Keratinocyte (primary cell): Measurements from ENCODE around the gene DCAKD. TPM values are rescaled to one million over a fixed set of nuclear protein-coding genes. Genes with fewer than 3 reads are reported as not detected.

Experiments used
- DNase-seq: peaks from one replicate; pipeline ENCODE4 v3.0.0-alpha.2; 2011; ENCODE audit warnings: low read depth, missing footprints, low spot score
- FAIRE-seq: peaks from 2 replicates; lab custom pipeline; 2011; peaks lifted over from hg19 to GRCh38; lab: Jason Lieb, UNC
- H2AFZ ChIP-seq: 2 replicates; pipeline ENCODE4 v1.6.0; 2012; ENCODE audit warnings: low read length, control low read depth, inconsistent platforms; ENCODE audit not compliant: control insufficient read depth
- H3K27ac ChIP-seq: 2 replicates; pipeline ENCODE4 v1.5.1; 2011; ENCODE audit warnings: low read length; ENCODE audit not compliant: control insufficient read depth, insufficient read depth
- H3K27me3 ChIP-seq: 3 replicates; pipeline ENCODE4 v1.6.0; 2011; ENCODE audit warnings: low read length; ENCODE audit not compliant: control insufficient read depth, insufficient read depth; ENCODE audit errors: extremely low read depth
- H3K36me3 ChIP-seq, 2 experiments: 2 replicates in 1 of 2; 3 replicates in 1 of 2; pipeline ENCODE4 v1.5.1; 2011; ENCODE audit warnings: low read length in 2 of 2, mild to moderate bottlenecking in 1 of 2; ENCODE audit not compliant: control insufficient read depth in 2 of 2, insufficient read depth in 2 of 2; ENCODE audit errors: extremely low read depth in 1 of 2
- H3K4me1 ChIP-seq: 3 replicates; pipeline ENCODE4 v1.5.1; 2011; ENCODE audit warnings: low read length; ENCODE audit not compliant: control insufficient read depth, insufficient read depth; ENCODE audit errors: extremely low read depth
- H3K4me2 ChIP-seq: 3 replicates; pipeline ENCODE4 v1.6.0; 2011; ENCODE audit warnings: low read depth, low read length; ENCODE audit not compliant: control insufficient read depth, insufficient read depth; ENCODE audit errors: extremely low read depth
- H3K4me3 ChIP-seq, 3 experiments: fragments of 200-600 bp in 1 of 3; sonication (generic) in 1 of 3; 2 replicates in 2 of 3; 3 replicates in 1 of 3; pipeline ENCODE4 v1.5.1; 2011 to 2016; ENCODE audit warnings: low read length in 3 of 3, mild to moderate bottlenecking in 3 of 3, control low read depth in 2 of 3, inconsistent platforms in 1 of 3, low read depth in 1 of 3, mixed read lengths in 1 of 3, mixed run types in 1 of 3, moderate library complexity in 1 of 3; ENCODE audit not compliant: control insufficient read depth in 2 of 3, insufficient read depth in 2 of 3; ENCODE audit errors: extremely low read depth in 1 of 3
- H3K79me2 ChIP-seq: 2 replicates; pipeline ENCODE4 v1.6.0; 2012; ENCODE audit warnings: low read length; ENCODE audit not compliant: control insufficient read depth, insufficient read depth
- H3K9ac ChIP-seq: 3 replicates; pipeline ENCODE4 v1.6.0; 2011; ENCODE audit warnings: low read length; ENCODE audit not compliant: control insufficient read depth, insufficient read depth; ENCODE audit errors: extremely low read depth
- H3K9me1 ChIP-seq: 3 replicates; pipeline ENCODE4 v1.6.0; 2011; ENCODE audit warnings: low read length; ENCODE audit not compliant: control insufficient read depth, insufficient read depth; ENCODE audit errors: extremely low read depth
- H3K9me3 ChIP-seq: 2 replicates; pipeline ENCODE4 v1.5.1; 2012; ENCODE audit warnings: low read depth, low read length; ENCODE audit not compliant: control insufficient read depth
- H4K20me1 ChIP-seq: 3 replicates; pipeline ENCODE4 v1.6.0; 2011; ENCODE audit warnings: low read length; ENCODE audit not compliant: control insufficient read depth, insufficient read depth; ENCODE audit errors: extremely low read depth
- EZH2 ChIP-seq: IDR thresholded peaks from one replicate; pipeline ENCODE4 v1.6.1; 2012; ENCODE audit warnings: inconsistent platforms, mild to moderate bottlenecking, low read length, moderate library complexity
- dilution Hi-C: fragments of 300-500 bp; cut with MboI; formaldehyde crosslinking; loops from one replicate; pipeline ENCODE4 v1.7.0; 2020; ENCODE audit warnings: low sequenced_read_pairs; ENCODE audit not compliant: extremely low pct_ligation_motif_present
- polyA plus RNA-seq, 5 experiments: library from polyadenylated mRNA; depleted of rRNA in 3 of 5; stranded (reverse) in 3 of 5; stranded (forward) in 1 of 5; unstranded in 1 of 5; fragments of >200 nt; gene quantifications; 1 replicate in 1 of 5; 2 replicates in 3 of 5; 3 replicates in 1 of 5; pipeline versions ENCODE4 v1.2.1 to v1.2.3, GENCODE V29; 2011 to 2012; ENCODE audit warnings: missing spikeins in 2 of 5, low read depth in 1 of 5, low replicate concordance in 1 of 5
- TF ChIP-seq, protein P1 (sequence below), 3 experiments: IDR thresholded peaks in 1 of 3; conservative IDR thresholded peaks in 1 of 3; optimal IDR thresholded peaks in 1 of 3; 2 replicates in 2 of 3; 3 replicates in 1 of 3; pipeline versions ENCODE3 to v1.5.1; 2011; ENCODE audit warnings: low read length in 3 of 3, mild to moderate bottlenecking in 3 of 3, moderate library complexity in 2 of 3, control low read depth in 1 of 3, inconsistent platforms in 1 of 3; ENCODE audit not compliant: insufficient read depth in 2 of 3; ENCODE audit errors: extremely low read depth in 1 of 3

Gene DCAKD
- polyA plus RNA-seq, 1 donor (not counting 4 experiments of a cell fraction or from before 2014, with no cell fraction given): 18.7 TPM

DNA sequence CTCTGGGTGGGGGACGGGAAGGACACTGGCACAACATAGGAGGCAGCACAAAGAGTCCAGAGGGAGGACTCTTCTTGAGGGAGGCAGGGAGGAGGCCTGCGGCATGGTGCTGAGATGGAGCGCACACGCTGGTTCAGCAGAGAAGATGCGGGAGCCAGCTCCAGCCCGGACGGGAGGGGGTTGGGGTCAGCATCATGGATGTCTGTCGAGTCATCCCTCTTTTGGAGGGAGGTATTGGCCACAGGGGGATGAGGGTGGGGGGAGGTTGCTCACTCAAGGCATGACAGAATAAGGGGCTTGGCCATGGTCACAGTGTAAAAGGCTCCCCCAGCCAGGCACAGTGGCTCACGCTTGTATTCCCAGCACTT lies 19.3 kb downstream of the DCAKD start:
- TF ChIP-seq EZH2: no peak
- TF ChIP-seq, protein P1, sequence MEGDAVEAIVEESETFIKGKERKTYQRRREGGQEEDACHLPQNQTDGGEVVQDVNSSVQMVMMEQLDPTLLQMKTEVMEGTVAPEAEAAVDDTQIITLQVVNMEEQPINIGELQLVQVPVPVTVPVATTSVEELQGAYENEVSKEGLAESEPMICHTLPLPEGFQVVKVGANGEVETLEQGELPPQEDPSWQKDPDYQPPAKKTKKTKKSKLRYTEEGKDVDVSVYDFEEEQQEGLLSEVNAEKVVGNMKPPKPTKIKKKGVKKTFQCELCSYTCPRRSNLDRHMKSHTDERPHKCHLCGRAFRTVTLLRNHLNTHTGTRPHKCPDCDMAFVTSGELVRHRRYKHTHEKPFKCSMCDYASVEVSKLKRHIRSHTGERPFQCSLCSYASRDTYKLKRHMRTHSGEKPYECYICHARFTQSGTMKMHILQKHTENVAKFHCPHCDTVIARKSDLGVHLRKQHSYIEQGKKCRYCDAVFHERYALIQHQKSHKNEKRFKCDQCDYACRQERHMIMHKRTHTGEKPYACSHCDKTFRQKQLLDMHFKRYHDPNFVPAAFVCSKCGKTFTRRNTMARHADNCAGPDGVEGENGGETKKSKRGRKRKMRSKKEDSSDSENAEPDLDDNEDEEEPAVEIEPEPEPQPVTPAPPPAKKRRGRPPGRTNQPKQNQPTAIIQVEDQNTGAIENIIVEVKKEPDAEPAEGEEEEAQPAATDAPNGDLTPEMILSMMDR (optimal IDR thresholded peaks at IDR 0.05 in 1 of 3, IDR thresholded peaks at IDR 0.05 in 1 of 3, conservative IDR thresholded peaks at IDR 0.05 in 1 of 3; ENCODE audit: extremely low read depth in 1 of 3, insufficient read depth in 2 of 3, low read length in 3 of 3): no peak
- Histone ChIP-seq H3K36me3 (peaks cover 32 to 49% of the 10 kb centered on the region in 2 experiments), H3K4me1 (no peaks in the 10 kb centered on the region), H3K79me2 (no peaks in the 10 kb centered on the region), H3K4me3 (no peak overlapping the region), H3K4me2 (no peak overlapping the region), H3K27me3 (no peaks in the 10 kb centered on the region), H2AFZ (no peak overlapping the region), H4K20me1 (no peaks in the 10 kb centered on the region), H3K27ac (no peak overlapping the region), H3K9me3 (no peaks in the 10 kb centered on the region), H3K9me1 (no peaks in the 10 kb centered on the region), H3K9ac (no peak overlapping the region)
- no peak for DNase-seq
- no peak for FAIRE-seq
- dilution Hi-C loops: no loop called here

DNA sequence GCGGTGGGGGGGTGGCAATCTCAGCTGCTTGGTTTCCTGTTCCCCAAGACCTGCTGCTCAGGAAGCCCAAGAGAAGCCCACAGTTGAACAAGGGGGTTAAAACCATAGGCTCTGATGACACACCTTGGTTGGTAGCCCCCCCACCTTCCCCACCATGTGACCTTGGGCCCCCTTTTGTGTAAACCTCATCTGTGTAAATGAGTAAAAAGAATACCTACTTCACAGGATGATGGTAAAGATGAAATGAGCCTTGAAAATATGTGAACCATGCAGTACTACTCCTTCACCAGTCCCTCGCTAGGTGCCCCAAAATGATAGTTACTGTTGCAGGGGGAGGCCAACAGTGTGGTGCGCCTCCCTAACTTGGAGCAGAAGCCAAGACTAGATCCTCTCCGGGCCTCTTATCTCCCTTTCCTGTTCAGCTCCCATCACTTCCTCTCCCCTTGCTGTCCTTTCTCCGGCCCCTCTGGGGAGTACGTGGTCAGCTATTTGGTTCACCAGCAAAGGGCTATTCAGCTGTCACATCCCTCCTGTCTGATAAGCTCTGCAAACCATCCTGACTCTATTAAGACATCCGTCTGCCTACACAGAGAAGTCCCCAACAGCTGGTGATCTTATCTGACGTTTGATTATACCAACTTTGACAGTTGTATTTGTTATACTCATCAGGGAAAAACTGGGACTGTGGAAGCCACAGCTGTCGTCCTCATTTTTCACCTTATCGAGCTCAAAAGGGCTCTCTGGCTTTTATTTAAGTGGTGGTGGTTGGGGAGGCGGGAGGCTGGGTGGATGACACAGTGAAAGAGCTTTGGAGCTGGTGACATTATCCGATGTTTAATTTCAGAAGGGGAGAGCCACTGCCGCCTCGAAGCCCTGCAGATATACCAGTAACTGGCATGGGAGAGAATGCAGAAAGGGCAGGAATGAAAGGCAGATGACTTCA lies 19.9 kb downstream of the DCAKD start:
- H3K9me1 ChIP-seq: no peaks in the 10 kb centered on the region
- H3K9me3 ChIP-seq: no peaks in the 10 kb centered on the region
- H3K4me1 ChIP-seq: no peaks in the 10 kb centered on the region
- H3K9ac ChIP-seq: no peak overlapping the region
- DNase-seq (no peak), FAIRE-seq (no peak)
- no peak overlapping the region for H3K4me2 ChIP-seq
- no peak for TF ChIP-seq EZH2
- TF ChIP-seq, protein P1 (optimal IDR thresholded peaks at IDR 0.05 in 1 of 3, IDR thresholded peaks at IDR 0.05 in 1 of 3, conservative IDR thresholded peaks at IDR 0.05 in 1 of 3; ENCODE audit: extremely low read depth in 1 of 3, insufficient read depth in 2 of 3, low read length in 3 of 3): no peak
- dilution Hi-C loops: no loop called here
- no peak overlapping the region for H2AFZ ChIP-seq
- H3K27ac ChIP-seq: no peak overlapping the region
- H3K36me3 ChIP-seq: peaks cover 32 to 51% of the 10 kb centered on the region in 2 experiments
- no peaks in the 10 kb centered on the region for H3K27me3 ChIP-seq
- H3K4me3 ChIP-seq: no peak overlapping the region
- H3K79me2 ChIP-seq: no peaks in the 10 kb centered on the region
- H4K20me1 ChIP-seq: no peaks in the 10 kb centered on the region
